Stimulated activated CD8-positive, alpha-beta memory T cell treated with anti-CD3 and anti-CD28 coated beads, Interleukin-4, amount 100 ng/mL, for 24 hours (primary cell): Measurements from ENCODE around the gene PAEP.
"Not testable (repeated sequence)": the region's sequence is repeated elsewhere in the genome, so short reads cannot be mapped to it uniquely, and the experiment has no call there.

Source experiments
- DNase-seq: peaks from one replicate; pipeline ENCODE4 v3.0.0-alpha.2; 2020; ENCODE audit warnings: low read depth

PAEP gene

GRCh38 chr9:135561391-135562234 is at the start of gene PAEP:
Gene PAEP (plus strand): TSS chr9:135561756.
- no peak for DNase-seq

GRCh38 chr9:135512241-135512603 is 49.3 kb upstream of the PAEP start:
- no peak for DNase-seq

- no peak for DNase-seq
Observed at GRCh38 chr9:135512904-135513303, 48.7 kb upstream of the PAEP start.

- DNase-seq: no peak
Observed at GRCh38 chr9:135513351-135513846, 48.2 kb upstream of the PAEP start.

GRCh38 chr9:135513906-135514305 is 47.6 kb upstream of the PAEP start:
- DNase-seq: not testable (repeated sequence)

GRCh38 chr9:135514342-135515082 is 47.0 kb upstream of the PAEP start:
- DNase-seq: no peak

GRCh38 chr9:135515083-135515951 is 46.2 kb upstream of the PAEP start:
- no peak for DNase-seq

- no peak for DNase-seq
Observed at GRCh38 chr9:135516132-135516860, 45.3 kb upstream of the PAEP start.

GRCh38 chr9:135517407-135517822 is 44.1 kb upstream of the PAEP start:
- DNase-seq: no peak

GRCh38 chr9:135519179-135519971 is 42.2 kb upstream of the PAEP start:
- no peak for DNase-seq

- DNase-seq: no peak
Observed at GRCh38 chr9:135520916-135521607, 40.5 kb upstream of the PAEP start, which contains the start of gene LCN1. Gene LCN1 (plus strand): TSS chr9:135521440. CDS start chr9:135521498, 58 bp downstream.

- no peak for DNase-seq
Observed at GRCh38 chr9:135521608-135522095, 39.9 kb upstream of the PAEP start.

- DNase-seq: no peak
Observed at GRCh38 chr9:135522137-135522877, 39.2 kb upstream of the PAEP start.

GRCh38 chr9:135522931-135523330 is 38.6 kb upstream of the PAEP start:
- DNase-seq: no peak

GRCh38 chr9:135523521-135524129 is 37.9 kb upstream of the PAEP start:
- DNase-seq: no peak

- DNase-seq: no peak
Observed at GRCh38 chr9:135524130-135524861, 37.3 kb upstream of the PAEP start.

- DNase-seq: no peak
Observed at GRCh38 chr9:135525241-135526088, 36.1 kb upstream of the PAEP start.
